H1 (cell line): ENCODE data around the gene SULT2B1. TPM values are rescaled to one million over a fixed set of nuclear protein-coding genes. Genes with fewer than 3 reads are reported as not detected.
"Not testable (repeated sequence)": the region's sequence is repeated elsewhere in the genome, so short reads cannot be mapped to it uniquely, and the experiment has no call there.

Source experiments
- CTCF ChIA-PET: fragments of 300-600 bp; sonication (Branson Sonifier 250); formaldehyde crosslinking; loops from one replicate; lab custom pipeline; 2021; ENCODE audit not compliant: partially characterized antibody; lab: Charles Lee
- POLR2A ChIA-PET: fragments of 300-600 bp; sonication (Branson Sonifier 250); formaldehyde crosslinking; loops from one replicate; lab custom pipeline; 2021; ENCODE audit warnings: inconsistent platforms; ENCODE audit not compliant: partially characterized antibody; lab: Charles Lee
- DNase-seq, 2 experiments: peaks; one replicate each; pipeline versions ENCODE4 v3.0.0 to v3.0.0-alpha.2; 2010 to 2022; ENCODE audit warnings: low spot score in 2 of 2, low read depth in 1 of 2, mixed read lengths in 1 of 2
- FAIRE-seq: peaks from 2 replicates; lab custom pipeline; 2011; peaks lifted over from hg19 to GRCh38; lab: Jason Lieb, UNC
- H2AFZ ChIP-seq: 2 replicates; pipeline ENCODE4 v1.8.1; 2012; ENCODE audit warnings: low read length, inconsistent platforms
- H2AK5ac ChIP-seq: 2 replicates; pipeline ENCODE4 v1.6.1; 2013; ENCODE audit warnings: low read depth, low read length
- H2BK120ac ChIP-seq: replicated peaks from 2 replicates; pipeline ENCODE3; 2013; ENCODE audit warnings: low read depth, low read length, inconsistent platforms
- H2BK12ac ChIP-seq: 2 replicates; pipeline ENCODE4 v1.6.1; 2013; ENCODE audit warnings: low read depth, low read length
- H2BK15ac ChIP-seq: 2 replicates; pipeline ENCODE4 v1.6.1; 2013; ENCODE audit warnings: low read length
- H2BK20ac ChIP-seq: 2 replicates; pipeline ENCODE4 v1.6.1; 2013; ENCODE audit warnings: low read length
- H2BK5ac ChIP-seq: 2 replicates; pipeline ENCODE4 v1.6.1; 2013; ENCODE audit warnings: low read depth, low read length
- H3K14ac ChIP-seq: 2 replicates; pipeline ENCODE4 v1.6.1; 2013; ENCODE audit warnings: inconsistent platforms; ENCODE audit not compliant: insufficient read length
- H3K18ac ChIP-seq: 2 replicates; pipeline ENCODE4 v1.6.1; 2013; ENCODE audit warnings: low read length; ENCODE audit errors: extremely low read depth
- H3K23ac ChIP-seq: 2 replicates; pipeline ENCODE4 v1.6.1; 2013; ENCODE audit warnings: inconsistent platforms; ENCODE audit not compliant: insufficient read length
- H3K23me2 ChIP-seq: 2 replicates; pipeline ENCODE4 v1.6.1; 2013; ENCODE audit warnings: low read depth, low read length
- H3K27ac ChIP-seq: 2 replicates; pipeline ENCODE4 v1.6.1; 2011; ENCODE audit warnings: low read depth, low read length, inconsistent platforms
- H3K27me3 ChIP-seq, 4 experiments: replicated peaks in 1 of 4; 1 replicate in 1 of 4; 2 replicates in 3 of 4; pipeline versions ENCODE4 v1.6.1 to v1.8.1; 2011 to 2013; ENCODE audit warnings: low read length in 3 of 4, mild to moderate bottlenecking in 3 of 4, inconsistent platforms in 2 of 4, mixed read lengths in 2 of 4, moderate library complexity in 1 of 4; ENCODE audit not compliant: control insufficient read depth in 3 of 4, insufficient read depth in 3 of 4; ENCODE audit errors: extremely low read depth in 1 of 4
- H3K36me3 ChIP-seq, 4 experiments: 2 replicates each; pipeline versions ENCODE4 v1.6.1 to v1.8.1; 2011 to 2013; ENCODE audit warnings: mild to moderate bottlenecking in 4 of 4, low read length in 3 of 4, moderate library complexity in 2 of 4, control low read depth in 1 of 4, inconsistent platforms in 1 of 4; ENCODE audit not compliant: insufficient read depth in 4 of 4, control insufficient read depth in 2 of 4
- H3K4ac ChIP-seq: replicated peaks from 2 replicates; pipeline ENCODE3; 2013; ENCODE audit warnings: low read length, low read depth, mixed read lengths, inconsistent platforms; ENCODE audit not compliant: insufficient read length
- H3K4me1 ChIP-seq, 4 experiments: replicated peaks in 1 of 4; 1 replicate in 1 of 4; 2 replicates in 3 of 4; pipeline versions ENCODE4 v1.6.1 to v1.8.1; 2011 to 2013; ENCODE audit warnings: low read length in 3 of 4, inconsistent platforms in 2 of 4, mixed read lengths in 1 of 4; ENCODE audit not compliant: insufficient read depth in 4 of 4, control insufficient read depth in 3 of 4
- H3K4me2 ChIP-seq, 2 experiments: 2 replicates each; pipeline versions ENCODE4 v1.6.1 to v1.8.1; 2011 to 2013; ENCODE audit warnings: low read depth in 2 of 2, low read length in 2 of 2, control low read depth in 1 of 2, inconsistent platforms in 1 of 2, mild to moderate bottlenecking in 1 of 2; ENCODE audit not compliant: insufficient read depth in 1 of 2
- H3K4me3 ChIP-seq, 4 experiments: fragments of 200-600, 300-600 bp in 1 of 4; sonication (generic), shearing (Covaris generic), sonication (Bioruptor Twin) in 1 of 4; 2 replicates each; pipeline versions ENCODE4 v1.5.1 to v1.8.1; 2011 to 2016; ENCODE audit warnings: low read length in 4 of 4, low read depth in 3 of 4, control low read depth in 2 of 4, inconsistent platforms in 2 of 4, mild to moderate bottlenecking in 2 of 4, mixed read lengths in 1 of 4, moderate library complexity in 1 of 4; ENCODE audit not compliant: insufficient read depth in 2 of 4; ENCODE audit errors: extremely low read depth in 1 of 4
- H3K56ac ChIP-seq: replicated peaks from 2 replicates; pipeline ENCODE3; 2013; ENCODE audit warnings: low read depth, mild to moderate bottlenecking, mixed read lengths, low read length, inconsistent platforms; ENCODE audit not compliant: insufficient read length
- H3K79me1 ChIP-seq: 2 replicates; pipeline ENCODE4 v1.6.1; 2013; ENCODE audit warnings: low read depth, low read length, control low read depth
- H3K79me2 ChIP-seq, 2 experiments: 2 replicates each; pipeline versions ENCODE4 v1.6.1 to v1.8.1; 2012 to 2013; ENCODE audit warnings: low read length in 2 of 2, mild to moderate bottlenecking in 2 of 2, inconsistent platforms in 1 of 2; ENCODE audit not compliant: insufficient read depth in 2 of 2, control insufficient read depth in 1 of 2
- H3K9ac ChIP-seq, 4 experiments: replicated peaks in 1 of 4; 1 replicate in 1 of 4; 2 replicates in 3 of 4; pipeline versions ENCODE4 v1.6.1 to v1.8.1; 2011 to 2013; ENCODE audit warnings: low read depth in 3 of 4, low read length in 3 of 4, control low read depth in 2 of 4, mild to moderate bottlenecking in 2 of 4, moderate library complexity in 2 of 4, inconsistent platforms in 1 of 4; ENCODE audit errors: extremely low read depth in 1 of 4
- H3K9me3 ChIP-seq, 2 experiments: 2 replicates each; pipeline versions ENCODE4 v1.6.1 to v1.8.1; 2012 to 2013; ENCODE audit warnings: mild to moderate bottlenecking in 2 of 2, moderate library complexity in 2 of 2, control low read depth in 1 of 2, inconsistent platforms in 1 of 2, low read depth in 1 of 2, low read length in 1 of 2, mixed read lengths in 1 of 2; ENCODE audit not compliant: insufficient read depth in 2 of 2
- H4K20me1 ChIP-seq, 2 experiments: replicated peaks in 1 of 2; 2 replicates each; pipeline versions ENCODE3 to v1.8.1; 2011 to 2013; ENCODE audit warnings: inconsistent platforms in 2 of 2, low read length in 2 of 2, mild to moderate bottlenecking in 1 of 2; ENCODE audit not compliant: insufficient read depth in 2 of 2, control insufficient read depth in 1 of 2
- H4K5ac ChIP-seq: 2 replicates; pipeline ENCODE4 v1.6.1; 2013; ENCODE audit warnings: low read length, low read depth, mixed read lengths, inconsistent platforms; ENCODE audit not compliant: insufficient read length
- H4K8ac ChIP-seq: 2 replicates; pipeline ENCODE4 v1.8.0; 2013; ENCODE audit warnings: mild to moderate bottlenecking, moderate library complexity, low read length, inconsistent platforms; ENCODE audit not compliant: insufficient read depth; ENCODE audit errors: extremely low read depth
- H4K91ac ChIP-seq: replicated peaks from 2 replicates; pipeline ENCODE3; 2013; ENCODE audit warnings: low read length, mixed read lengths, inconsistent platforms; ENCODE audit not compliant: insufficient read length
- WGBS, 2 experiments: shearing (Covaris generic) in 1 of 2; methylation state at CpG; one replicate each; pipeline versions ENCODE4 v1.1.6 to v1.1.7; 2013 to 2015; ENCODE audit warnings: low lambda C conversion rate in 2 of 2, mixed read lengths in 2 of 2, inconsistent platforms in 1 of 2, low coverage in 1 of 2, missing lambda C conversion rate in 1 of 2; ENCODE audit not compliant: insufficient replicate concordance in 2 of 2, insufficient coverage in 1 of 2, insufficient read length in 1 of 2; ENCODE audit errors: extremely low coverage in 1 of 2, missing lambda C conversion rate in 1 of 2; 5-methylcytosine and 5-hydroxymethylcytosine counted together
- polyA plus RNA-seq, 7 experiments: library from polyadenylated mRNA; depleted of rRNA in 3 of 7; stranded (reverse) in 5 of 7; unstranded in 2 of 7; fragments of >200 nt in 5 of 7; fragments of 200-250 nt in 2 of 7; gene quantifications; 1 replicate in 5 of 7; 2 replicates in 1 of 7; 4 replicates in 1 of 7; pipeline versions ENCODE4 v1.2.1 to v1.2.3, GENCODE V29; 2011 to 2013; ENCODE audit warnings: missing spikeins in 2 of 7, mixed read lengths in 2 of 7
- total RNA-seq: library from RNA; stranded (reverse); fragmentation: NEBNext Ultra II Directional; extraction: Animal tissue kit (Norgen Biotek cat#: 25700); gene quantifications from 2 replicates; pipeline ENCODE4 v1.2.1, GENCODE V29; 2021

The SULT2B1 gene
- total and polyA plus RNA-seq, 2 of the 8 experiments (the other 6 are each of a cell fraction or from before 2014, with no cell fraction given): 1.5 to 2.6 TPM

- FAIRE-seq, H3K56ac ChIP-seq, H3K18ac ChIP-seq, H3K4me3 ChIP-seq, H2BK12ac ChIP-seq, H3K9ac ChIP-seq, H3K4me2 ChIP-seq, H2AFZ ChIP-seq, H3K4ac ChIP-seq, H4K8ac ChIP-seq, H2BK20ac ChIP-seq, H3K9me3 ChIP-seq, H4K20me1 ChIP-seq, H3K79me2 ChIP-seq, H2AK5ac ChIP-seq, H4K5ac ChIP-seq, H3K27ac ChIP-seq, H3K14ac ChIP-seq, H2BK15ac ChIP-seq, H3K79me1 ChIP-seq, H2BK5ac ChIP-seq, H3K23ac ChIP-seq, H2BK120ac ChIP-seq, H4K91ac ChIP-seq, DNase-seq, POLR2A ChIA-PET, H3K27me3 ChIP-seq, H3K23me2 ChIP-seq, H3K4me1 ChIP-seq, H3K36me3 ChIP-seq: not testable (repeated sequence)
- 90% methylated on average over 4 of the region's 4 CpGs; no CpG with 5 or more reads in 1 of the 2 experiments for WGBS, 2 experiments
- CTCF ChIA-PET: interaction anchor here (0.6 to 3.4 kb wide), 8 partner anchors 9 to 512 kb away, joined by 3 to 29 read pairs (median 4); partner anchors contain the start of gene CGB2
These were observed 32.5 kb upstream of the SULT2B1 start for GRCh38 chr19:48519426-48519825.
